ENCODE data around the gene MCF2L2.

MCF2L2 gene

DNA sequence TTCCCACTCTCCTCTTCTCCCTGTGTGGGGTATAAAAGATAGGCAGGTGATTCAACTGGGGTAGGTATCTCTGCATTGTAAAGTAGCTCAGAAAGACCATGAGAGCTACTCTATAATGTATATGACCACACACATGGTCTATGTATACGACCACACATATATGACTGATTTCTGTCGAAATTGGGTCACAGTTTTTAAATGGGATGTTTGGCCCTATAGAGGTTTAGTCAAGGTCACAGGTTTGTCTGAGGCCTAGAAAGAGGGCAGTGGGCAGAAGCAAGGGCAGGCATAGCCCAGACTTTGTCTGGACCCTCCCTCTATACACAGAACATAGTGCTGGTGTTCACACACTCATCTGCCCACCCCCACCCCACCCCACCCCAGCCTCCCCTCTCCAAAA lies 270.3 kb downstream of the MCF2L2 start:
- no peak for DNase-seq

- no peak for DNase-seq
Observed at GRCh38 chr3:183156266-183156665, 272.2 kb downstream of the MCF2L2 start.

DNA sequence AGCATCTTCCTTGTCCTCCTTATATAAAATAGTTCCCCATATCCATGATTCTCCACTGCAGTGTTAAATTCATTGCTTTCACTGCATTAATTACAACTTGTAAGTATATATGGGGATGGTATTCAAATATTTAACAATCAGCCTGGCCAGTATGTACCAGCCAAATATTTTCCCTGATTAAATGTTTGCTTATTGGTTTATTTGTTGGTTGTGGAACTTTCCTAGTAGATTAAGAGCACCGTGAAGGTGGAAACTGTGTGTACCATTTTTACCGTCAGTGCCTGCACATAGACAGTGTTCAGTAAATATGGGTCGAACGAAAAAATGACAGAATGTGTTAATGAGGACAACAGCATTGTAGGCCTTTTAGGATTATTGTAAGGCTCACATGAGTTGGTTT lies 272.9 kb downstream of the MCF2L2 start:
- DNase-seq, result no peak

DNA sequence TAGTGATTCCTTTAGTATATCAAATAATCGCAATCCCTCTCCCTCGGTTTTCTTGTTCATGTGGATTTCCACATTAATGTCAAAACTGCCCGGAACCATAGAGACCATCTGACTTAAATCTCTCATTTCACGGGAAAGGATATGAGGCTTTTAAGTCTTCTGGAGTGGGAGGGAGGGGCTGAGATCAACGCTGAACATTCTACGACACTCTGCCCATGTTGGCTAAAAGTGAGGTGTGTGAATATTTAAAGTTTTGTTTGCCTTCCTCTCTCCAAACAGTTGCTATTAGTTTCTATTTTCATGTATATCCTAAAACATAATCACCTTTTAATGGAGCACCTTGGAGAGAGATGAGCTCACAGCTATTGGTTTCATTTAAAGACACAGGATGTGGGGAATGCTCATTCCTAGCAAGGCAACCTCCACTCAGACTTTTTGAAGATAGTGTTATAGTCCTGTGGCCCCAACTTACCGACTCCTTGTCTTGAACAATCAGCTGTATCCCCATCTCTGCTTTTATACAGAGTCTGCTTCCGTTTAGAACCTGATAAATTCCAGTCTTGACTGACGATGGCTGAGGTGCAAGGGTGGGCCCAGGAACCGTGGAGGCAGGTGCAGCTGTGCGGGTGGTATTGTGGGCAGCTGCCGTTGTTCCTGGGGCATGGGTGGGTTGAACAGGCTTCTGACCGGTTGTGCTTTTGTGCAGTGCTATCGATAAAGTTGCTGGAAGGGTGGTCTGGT lies 275.0 kb downstream of the MCF2L2 start:
- DNase-seq, result no peak

DNA sequence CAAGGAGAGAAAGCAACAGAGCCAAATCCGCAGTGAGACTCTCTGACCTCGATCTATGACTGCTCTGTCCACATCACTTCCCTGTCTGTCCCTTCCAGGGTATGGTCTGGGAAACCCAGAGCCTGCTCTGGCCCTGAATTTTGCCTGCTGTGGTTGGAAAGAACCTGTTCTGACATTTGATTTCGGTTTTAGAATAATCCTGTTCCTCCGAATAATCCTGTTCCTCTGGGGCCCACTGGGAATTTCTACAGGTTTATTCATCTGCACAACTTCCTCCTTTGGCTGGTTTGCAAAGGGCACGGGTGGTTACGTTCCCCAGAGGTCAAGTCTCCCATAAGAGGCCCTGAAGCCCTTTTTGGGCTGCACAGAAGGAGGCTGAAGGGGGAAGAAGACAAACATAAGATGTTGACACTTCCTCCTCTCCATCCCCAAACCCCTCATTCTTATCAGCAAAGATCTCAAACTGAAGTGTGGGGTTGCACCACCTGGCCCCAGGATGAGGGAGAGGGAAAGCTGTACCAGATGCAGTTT lies 276.5 kb downstream of the MCF2L2 start:
- no peak for DNase-seq

- DNase-seq, result no peak
Observed at GRCh38 chr3:183151086-183151485, 277.3 kb downstream of the MCF2L2 start.

- no peak for DNase-seq
Observed at GRCh38 chr3:183149915-183150750, 278.3 kb downstream of the MCF2L2 start.

- DNase-seq, result no peak
Observed at GRCh38 chr3:183148056-183148455, 280.4 kb downstream of the MCF2L2 start.

GRCh38 chr3:183144363-183144762 lies 284.1 kb downstream of the MCF2L2 start:
- no peak for DNase-seq

DNA sequence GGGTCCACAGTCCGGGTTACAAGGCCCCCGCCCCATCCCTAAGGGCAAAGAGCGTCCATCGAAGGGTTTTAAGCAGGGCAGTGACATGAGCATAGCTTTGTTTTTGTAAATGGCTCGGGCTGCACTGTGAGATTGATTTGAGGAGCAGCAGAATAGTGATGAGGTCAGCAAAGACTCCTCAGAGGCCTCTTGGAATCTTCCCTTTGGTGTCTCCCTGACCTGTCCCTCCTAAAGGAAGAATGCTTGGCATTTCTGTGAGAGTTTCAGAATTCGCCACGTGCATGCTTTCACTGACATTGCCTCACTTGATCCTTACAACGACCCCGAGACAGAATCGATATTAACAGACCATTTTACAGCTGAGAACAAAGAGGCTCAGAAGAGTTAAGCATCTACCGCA lies 286.2 kb downstream of the MCF2L2 start:
- no peak for DNase-seq

DNA sequence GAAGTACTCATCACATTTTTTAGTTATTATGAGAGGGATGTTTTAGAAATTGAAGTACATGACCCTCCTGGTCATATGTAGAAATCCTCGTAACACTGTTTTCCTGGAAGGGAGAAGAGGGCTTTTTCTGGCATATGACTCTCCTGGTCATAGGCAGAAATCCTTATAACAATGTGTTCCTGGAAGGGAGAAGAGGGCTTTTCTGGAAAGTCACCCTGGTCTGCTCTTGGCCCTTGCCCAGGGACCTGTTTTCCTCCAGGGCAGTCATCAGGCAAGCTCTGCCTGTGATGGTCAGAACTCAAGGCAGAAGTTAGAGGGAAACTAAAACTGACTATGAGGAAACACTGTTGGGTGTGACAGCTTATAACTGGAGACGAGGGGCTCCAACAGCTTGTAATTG lies 293.6 kb downstream of the MCF2L2 start:
- no peak for DNase-seq

DNA sequence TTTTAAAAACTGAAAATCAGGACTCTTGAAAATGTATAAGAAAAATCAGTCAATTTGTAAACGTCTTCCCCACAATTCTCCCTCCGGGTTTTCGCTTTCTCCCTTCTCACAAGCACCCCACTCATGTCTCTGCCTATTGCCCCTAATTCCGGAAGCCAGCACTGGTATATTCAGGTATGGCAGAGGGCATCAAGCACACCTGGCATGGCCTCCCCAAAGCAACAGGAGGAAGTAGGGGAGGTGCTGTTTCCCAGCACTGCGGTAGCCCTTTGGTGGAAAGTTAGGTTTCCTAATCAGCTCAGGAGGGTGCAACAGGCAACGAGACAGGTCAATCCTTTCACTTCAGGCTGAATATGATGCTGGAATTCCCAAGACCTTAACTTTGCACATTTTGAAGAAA lies 296.0 kb downstream of the MCF2L2 start:
- DNase-seq, result no peak

- DNase-seq, result no peak
Observed at GRCh38 chr3:183131735-183132134, 296.7 kb downstream of the MCF2L2 start.

- no peak for DNase-seq
Observed at GRCh38 chr3:183131186-183131725, 297.2 kb downstream of the MCF2L2 start.

- no peak for DNase-seq
Observed at GRCh38 chr3:183129243-183129642, 299.2 kb downstream of the MCF2L2 start.

DNA sequence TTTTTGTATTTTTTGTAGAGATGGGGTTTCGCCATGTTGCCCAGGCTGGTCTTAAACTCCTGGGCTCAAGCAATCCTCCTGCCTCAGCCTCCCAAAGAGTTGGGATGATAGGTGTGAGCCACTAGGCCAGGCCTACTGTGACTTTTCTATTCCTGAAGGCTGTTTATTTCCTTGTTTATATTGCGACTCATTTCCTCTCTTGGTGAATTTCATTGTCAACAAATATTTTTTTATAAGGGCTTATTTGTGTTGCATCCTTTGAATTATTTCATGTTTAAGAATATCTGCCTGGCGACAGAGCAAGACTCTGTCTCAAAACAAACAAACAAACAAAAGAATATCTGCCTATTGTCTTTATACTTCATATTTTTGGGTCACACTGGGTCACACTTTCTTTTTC lies 299.7 kb downstream of the MCF2L2 start:
- no peak for DNase-seq

All from CD4-positive, alpha-beta T cell treated with Interleukin-6 for 4 hours (primary cell).